ENCODE measurements around the gene LYPD6. TPM values are rescaled to one million over a fixed set of nuclear protein-coding genes. Genes with fewer than 3 reads are reported as not detected.

The LYPD6 gene
- total and polyA plus RNA-seq, 8 donors: 0.91 to 3.1 (median 1.7) TPM

- ATAC-seq (no peak), DNase-seq (no peak), FAIRE-seq (no peak)
- intact Hi-C loops (cut with DNase I): no loop called here
- H3K4me1 ChIP-seq: no peaks in the 10 kb centered on the region
- no peaks in the 10 kb centered on the region for H3K27me3 ChIP-seq
- H3K27ac ChIP-seq: no peak overlapping the region
- TF ChIP-seq CTCF (IDR thresholded peaks at IDR 0.05): no peak
- no peaks in the 10 kb centered on the region for H3K36me3 ChIP-seq
- H3K9me3 ChIP-seq: no peaks in the 10 kb centered on the region
- 79 to 84% methylated on average over 6 of the region's 6 CpGs for WGBS, 2 donors
- no peak overlapping the region for H3K4me3 ChIP-seq
Observed at GRCh38 chr2:149389506-149390167, 59.2 kb downstream of the LYPD6 start.

- Histone ChIP-seq H3K36me3 (no peaks in the 10 kb centered on the region), H3K9me3 (no peaks in the 10 kb centered on the region), H3K4me3 (no peak overlapping the region), H3K4me1 (no peaks in the 10 kb centered on the region), H3K27ac (no peak overlapping the region), H3K27me3 (no peaks in the 10 kb centered on the region)
- FAIRE-seq (no peak), ATAC-seq (no peak), DNase-seq (no peak)
- TF ChIP-seq CTCF (IDR thresholded peaks at IDR 0.05): no peak
- intact Hi-C loops (cut with DNase I): no loop called here
- WGBS, 2 donors: 85% methylated on average over 4 of the region's 4 CpGs
Observed at GRCh38 chr2:149393614-149394013, 63.2 kb downstream of the LYPD6 start.

GRCh38 chr2:149394864-149395263 lies 64.5 kb downstream of the LYPD6 start:
- no peak for TF ChIP-seq CTCF (IDR thresholded peaks at IDR 0.05)

GRCh38 chr2:149399934-149400615 lies 69.7 kb downstream of the LYPD6 start:
- ATAC-seq: peak; percentile 32 to 75 (median 63)

More at GRCh38 chr2:149394864-149395263, 64.5 kb downstream of the LYPD6 start:
- ATAC-seq (no peak), DNase-seq (no peak), FAIRE-seq (no peak)
- WGBS, 2 donors: 93 to 94% methylated on average over 2 of the region's 2 CpGs
- no peaks in the 10 kb centered on the region for H3K36me3 ChIP-seq
- intact Hi-C loops (cut with DNase I): no loop called here
- H3K27ac ChIP-seq: no peak overlapping the region
- H3K4me1 ChIP-seq: no peaks in the 10 kb centered on the region
- H3K9me3 ChIP-seq: no peaks in the 10 kb centered on the region
- H3K4me3 ChIP-seq: no peak overlapping the region
- H3K27me3 ChIP-seq: no peaks in the 10 kb centered on the region

More at GRCh38 chr2:149399934-149400615, 69.7 kb downstream of the LYPD6 start:
- Histone ChIP-seq H3K9me3 (no peaks in the 10 kb centered on the region), H3K27me3 (no peaks in the 10 kb centered on the region), H3K27ac (no peak overlapping the region), H3K36me3 (no peaks in the 10 kb centered on the region), H3K4me3 (no peak overlapping the region), H3K4me1 (no peaks in the 10 kb centered on the region)
- DNase-seq (peak in 4 of 6 donors; percentile 6 to 19 (median 16)), FAIRE-seq (no peak)
- WGBS, 2 donors: 27 to 34% methylated on average over 13 of the region's 13 CpGs
- no peak for TF ChIP-seq CTCF (IDR thresholded peaks at IDR 0.05)
- intact Hi-C loops (cut with DNase I): no loop called here
